Smooth muscle cell (in vitro differentiated cells): Measurements from ENCODE around the gene L2HGDH. TPM values are rescaled to one million over a fixed set of nuclear protein-coding genes. Genes with fewer than 3 reads are reported as not detected.
A peak's percentile ranks its signal among the peaks of the same experiment; 100 is the strongest.

Source experiments
- DNase-seq: peaks from one replicate; lab custom pipeline; 2025; ENCODE audit not compliant: unreplicated experiment; lab: John Stamatoyannopoulos, UW
- H2AFZ ChIP-seq: fragments of 200-600 bp; sonication (generic); 2 replicates; pipeline ENCODE4 v1.6.0; 2016; ENCODE audit warnings: antibody characterized with exemption, low read depth, mild to moderate bottlenecking
- H3F3A ChIP-seq: fragments of 200-600 bp; sonication (generic); 2 replicates; pipeline ENCODE4 v1.6.0; 2017; ENCODE audit warnings: antibody characterized with exemption, low read depth
- H3K27ac ChIP-seq: fragments of 200-600 bp; sonication (generic); 2 replicates; pipeline ENCODE4 v1.5.1; 2016; ENCODE audit warnings: low read depth, mild to moderate bottlenecking
- H3K27me3 ChIP-seq: fragments of 200-600 bp; sonication (generic); 2 replicates; pipeline ENCODE4 v1.6.1; 2016; ENCODE audit warnings: low read depth, mild to moderate bottlenecking
- H3K36me3 ChIP-seq: fragments of 200-600 bp; sonication (generic); 2 replicates; pipeline ENCODE4 v1.5.1; 2016; ENCODE audit warnings: low read depth
- H3K4me1 ChIP-seq: fragments of 200-600 bp; sonication (generic); 2 replicates; pipeline ENCODE4 v1.5.1; 2016; ENCODE audit warnings: low read depth
- H3K4me2 ChIP-seq: fragments of 200-600 bp; sonication (generic); 2 replicates; pipeline ENCODE4 v1.6.0; 2016; ENCODE audit warnings: mild to moderate bottlenecking
- H3K4me3 ChIP-seq: fragments of 200-600 bp; sonication (generic); 2 replicates; pipeline ENCODE4 v1.5.1; 2016; ENCODE audit warnings: mild to moderate bottlenecking
- H3K79me2 ChIP-seq: fragments of 200-600 bp; sonication (generic); 2 replicates; pipeline ENCODE4 v1.6.0; 2016; ENCODE audit warnings: low read depth, mild to moderate bottlenecking
- H3K9ac ChIP-seq: fragments of 200-600 bp; sonication (generic); 2 replicates; pipeline ENCODE4 v1.6.0; 2016; ENCODE audit warnings: low read depth
- H3K9me3 ChIP-seq: fragments of 200-600 bp; sonication (generic); replicated peaks from 2 replicates; pipeline ENCODE4 v1.5.1; 2016; ENCODE audit warnings: low read depth
- H4K20me1 ChIP-seq: fragments of 200-600 bp; sonication (generic); 2 replicates; pipeline ENCODE4 v1.6.0; 2016; ENCODE audit warnings: low read depth
- WGBS: methylation state at CpG from one replicate; pipeline ENCODE4 v1.1.7; 2016; ENCODE audit warnings: low lambda C conversion rate; 5-methylcytosine and 5-hydroxymethylcytosine counted together
- polyA plus RNA-seq: library from polyadenylated mRNA; unstranded; fragments of >200 nt; fragmentation: Nextera tagmentation; extraction: Ambion mirVana; gene quantifications from 2 replicates; pipeline ENCODE4 v1.2.1, GENCODE V29; 2016
- total RNA-seq: library from RNA; depleted of rRNA; stranded (reverse); fragments of >200 nt; gene quantifications from 2 replicates; pipeline ENCODE4 v1.2.3, GENCODE V29; 2014
- TF ChIP-seq, protein P1 (sequence below): fragments of 200-600 bp; sonication (generic); IDR thresholded peaks from 2 replicates; pipeline ENCODE4 v1.5.1; 2017; ENCODE audit warnings: borderline replicate concordance, mild to moderate bottlenecking, antibody characterized with exemption; ENCODE audit not compliant: insufficient read depth, poor library complexity, severe bottlenecking

L2HGDH gene
- total and polyA plus RNA-seq, 2 experiments from 2014 or later = 3.0 to 3.5 TPM

GRCh38 chr14:50310445-50310844 is 1.6 kb downstream of the L2HGDH start:
- Histone ChIP-seq H3K36me3 (no peaks in the 10 kb centered on the region), H3K79me2 (peaks cover 19% of the 10 kb centered on the region), H2AFZ (no peak overlapping the region), H3K9me3 (no peaks in the 10 kb centered on the region), H4K20me1 (no peaks in the 10 kb centered on the region), H3K27me3 (no peaks in the 10 kb centered on the region), H3K9ac (no peak overlapping the region), H3K27ac (no peak overlapping the region), H3K4me3 (peak overlapping the region; percentile 71), H3K4me1 (peaks cover 12% of the 10 kb centered on the region), H3F3A (no peaks in the 10 kb centered on the region), H3K4me2 (peak overlapping the region; percentile 92)
- TF ChIP-seq, protein P1, sequence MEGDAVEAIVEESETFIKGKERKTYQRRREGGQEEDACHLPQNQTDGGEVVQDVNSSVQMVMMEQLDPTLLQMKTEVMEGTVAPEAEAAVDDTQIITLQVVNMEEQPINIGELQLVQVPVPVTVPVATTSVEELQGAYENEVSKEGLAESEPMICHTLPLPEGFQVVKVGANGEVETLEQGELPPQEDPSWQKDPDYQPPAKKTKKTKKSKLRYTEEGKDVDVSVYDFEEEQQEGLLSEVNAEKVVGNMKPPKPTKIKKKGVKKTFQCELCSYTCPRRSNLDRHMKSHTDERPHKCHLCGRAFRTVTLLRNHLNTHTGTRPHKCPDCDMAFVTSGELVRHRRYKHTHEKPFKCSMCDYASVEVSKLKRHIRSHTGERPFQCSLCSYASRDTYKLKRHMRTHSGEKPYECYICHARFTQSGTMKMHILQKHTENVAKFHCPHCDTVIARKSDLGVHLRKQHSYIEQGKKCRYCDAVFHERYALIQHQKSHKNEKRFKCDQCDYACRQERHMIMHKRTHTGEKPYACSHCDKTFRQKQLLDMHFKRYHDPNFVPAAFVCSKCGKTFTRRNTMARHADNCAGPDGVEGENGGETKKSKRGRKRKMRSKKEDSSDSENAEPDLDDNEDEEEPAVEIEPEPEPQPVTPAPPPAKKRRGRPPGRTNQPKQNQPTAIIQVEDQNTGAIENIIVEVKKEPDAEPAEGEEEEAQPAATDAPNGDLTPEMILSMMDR = no peak
- DNase-seq = no peak
- 94% methylated on average over 4 of the region's 4 CpGs for WGBS

DNA sequence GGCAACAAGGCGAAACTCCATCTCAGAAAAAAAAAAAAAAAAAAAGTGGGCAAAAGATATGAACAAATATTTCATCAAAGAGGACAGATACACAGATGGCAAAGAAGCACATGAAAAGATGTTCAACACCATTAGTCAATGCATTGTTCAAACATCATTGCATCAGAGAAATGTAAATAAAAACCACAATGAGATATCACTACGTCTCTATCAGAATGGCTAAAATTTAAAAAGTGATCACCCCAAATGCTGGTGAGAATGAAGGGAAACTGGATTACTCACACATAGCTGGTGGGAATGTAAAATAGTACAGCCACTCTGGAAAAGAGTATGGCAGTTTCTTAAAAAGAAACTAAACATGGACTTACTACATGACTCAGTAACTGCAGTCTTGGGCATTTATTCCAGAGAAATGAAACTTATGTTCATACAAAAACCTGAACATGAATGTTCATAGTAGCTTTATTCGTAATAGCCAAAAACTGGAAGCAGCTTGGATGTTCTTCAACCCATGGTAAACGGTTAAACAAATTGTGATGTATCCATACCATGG is 3.6 kb downstream of the L2HGDH start:
- WGBS = 90% methylated on average over 4 of the region's 4 CpGs

GRCh38 chr14:50303744-50304471 is 8.1 kb downstream of the L2HGDH start:
- no peak for DNase-seq
- no peaks in the 10 kb centered on the region for H3K79me2 ChIP-seq

More for the DNA sequence above, 3.6 kb downstream of the L2HGDH start:
- Histone ChIP-seq H3K4me3 (no peak overlapping the region), H3K27ac (no peak overlapping the region), H3K4me2 (no peak overlapping the region), H3K36me3 (no peaks in the 10 kb centered on the region), H3K27me3 (no peaks in the 10 kb centered on the region), H2AFZ (no peak overlapping the region), H3K9ac (no peak overlapping the region), H3K4me1 (peaks cover 12% of the 10 kb centered on the region), H4K20me1 (no peaks in the 10 kb centered on the region), H3K79me2 (peaks cover 14% of the 10 kb centered on the region), H3K9me3 (no peaks in the 10 kb centered on the region), H3F3A (no peaks in the 10 kb centered on the region)
- DNase-seq = no peak
- TF ChIP-seq, protein P1 = no peak

More at GRCh38 chr14:50303744-50304471, 8.1 kb downstream of the L2HGDH start:
- Histone ChIP-seq H3K4me3 (no peak overlapping the region), H3K9ac (no peak overlapping the region), H3K36me3 (no peaks in the 10 kb centered on the region), H2AFZ (no peak overlapping the region), H3K9me3 (no peaks in the 10 kb centered on the region), H3K4me2 (no peak overlapping the region), H3K27ac (no peak overlapping the region), H3K4me1 (no peaks in the 10 kb centered on the region), H4K20me1 (no peaks in the 10 kb centered on the region), H3K27me3 (no peaks in the 10 kb centered on the region), H3F3A (no peaks in the 10 kb centered on the region)
- TF ChIP-seq, protein P1 = no peak
- 80% methylated on average over 8 of the region's 8 CpGs for WGBS
